Daoy (cell line): ENCODE results near the gene GALNTL6. TPM values are rescaled to one million over a fixed set of nuclear protein-coding genes. Genes with fewer than 3 reads are reported as not detected.

Experiments
- DNase-seq: peaks from one replicate; pipeline ENCODE4 v3.0.0-alpha.2; 2015; ENCODE audit warnings: low read depth
- total RNA-seq: library from RNA; depleted of rRNA; stranded (reverse); fragments of >200 nt; shearing (Covaris generic); gene quantifications from 2 replicates; pipeline ENCODE4 v1.2.3, GENCODE V29; 2014

GALNTL6 gene
- total RNA-seq, 1 experiment from 2014 or later, result not detected

- no peak for DNase-seq
Observed at GRCh38 chr4:171880136-171880535, 66.9 kb downstream of the GALNTL6 start.

GRCh38 chr4:171889681-171890080, 76.5 kb downstream of the GALNTL6 start:
- no peak for DNase-seq

GRCh38 chr4:171891038-171891437, 77.8 kb downstream of the GALNTL6 start:
- no peak for DNase-seq

GRCh38 chr4:171896426-171896825, 83.2 kb downstream of the GALNTL6 start:
- DNase-seq, result no peak

GRCh38 chr4:171919314-171919713, 106.1 kb downstream of the GALNTL6 start:
- no peak for DNase-seq

GRCh38 chr4:171920901-171921300, 107.7 kb downstream of the GALNTL6 start:
- DNase-seq, result no peak

- no peak for DNase-seq
Observed at GRCh38 chr4:171924746-171925376, 111.7 kb downstream of the GALNTL6 start.

- no peak for DNase-seq
Observed at GRCh38 chr4:171928336-171928735, 115.1 kb downstream of the GALNTL6 start.

GRCh38 chr4:171929477-171929876, 116.3 kb downstream of the GALNTL6 start:
- no peak for DNase-seq

- no peak for DNase-seq
Observed at GRCh38 chr4:171929907-171930306, 116.7 kb downstream of the GALNTL6 start.

GRCh38 chr4:171932238-171932637, 119.0 kb downstream of the GALNTL6 start:
- no peak for DNase-seq

- DNase-seq, result no peak
Observed at GRCh38 chr4:171940656-171941055, 127.5 kb downstream of the GALNTL6 start.

- no peak for DNase-seq
Observed at GRCh38 chr4:171947400-171947799, 134.2 kb downstream of the GALNTL6 start.

GRCh38 chr4:171948038-171948437, 134.8 kb downstream of the GALNTL6 start:
- no peak for DNase-seq

GRCh38 chr4:171954650-171955049, 141.4 kb downstream of the GALNTL6 start:
- DNase-seq, result no peak

- DNase-seq, result no peak
Observed at GRCh38 chr4:171956678-171957077, 143.5 kb downstream of the GALNTL6 start.

GRCh38 chr4:171962110-171962509, 148.9 kb downstream of the GALNTL6 start:
- no peak for DNase-seq

- no peak for DNase-seq
Observed at GRCh38 chr4:171966356-171966755, 153.2 kb downstream of the GALNTL6 start.

GRCh38 chr4:171978216-171978615, 165.0 kb downstream of the GALNTL6 start:
- DNase-seq, result no peak

- no peak for DNase-seq
Observed at GRCh38 chr4:171979461-171979860, 166.3 kb downstream of the GALNTL6 start.

- no peak for DNase-seq
Observed at GRCh38 chr4:171981185-171981584, 168.0 kb downstream of the GALNTL6 start.

- DNase-seq, result no peak
Observed at GRCh38 chr4:171983935-171984805, 171.0 kb downstream of the GALNTL6 start.

- DNase-seq, result no peak
Observed at GRCh38 chr4:171985129-171985528, 171.9 kb downstream of the GALNTL6 start.
